Natural killer cell treated with Interleukin-12 subunit alpha and Interleukin-12 subunit beta and Interleukin-15 and Interleukin-18, amount 100 ng/mL, for 72 hours (primary cell): ENCODE data around the gene GALNS. TPM values are rescaled to one million over a fixed set of nuclear protein-coding genes. Genes with fewer than 3 reads are reported as not detected.
"Not testable (repeated sequence)": the region's sequence is repeated elsewhere in the genome, so short reads cannot be mapped to it uniquely, and the experiment has no call there.

ENCODE experiments used
- ATAC-seq, 2 donors: fragments of 150-1000 bp; cut with Tn5 transposase in 1 of 2; sonication (Bioruptor Pico), chemical (Tn5 transposase) in 1 of 2; 2 replicates each; pipeline ENCODE4 v1.10.0; 2021
- DNase-seq: peaks from one replicate; pipeline ENCODE4 v3.0.0; 2022; ENCODE audit warnings: low spot score
- H3K27ac Mint-ChIP-seq, 2 donors: 1 replicate in 1 of 2; 2 replicates in 1 of 2; pipeline ENCODE4 v1.8.0; 2022; ENCODE audit warnings: mixed read lengths in 2 of 2, mild to moderate bottlenecking in 1 of 2, moderate library complexity in 1 of 2
- H3K27me3 Mint-ChIP-seq, 2 donors: 1 replicate in 1 of 2; 2 replicates in 1 of 2; pipeline ENCODE4 v1.8.0; 2022; ENCODE audit warnings: mixed read lengths in 2 of 2
- H3K36me3 Mint-ChIP-seq: one replicate; pipeline ENCODE4 v1.8.0; 2022; ENCODE audit warnings: mixed read lengths
- H3K4me1 Mint-ChIP-seq, 2 donors: 1 replicate in 1 of 2; 2 replicates in 1 of 2; pipeline ENCODE4 v1.8.0; 2022; ENCODE audit warnings: low read depth in 2 of 2, mixed read lengths in 2 of 2, mild to moderate bottlenecking in 1 of 2
- H3K4me3 Mint-ChIP-seq: one replicate; pipeline ENCODE4 v1.8.0; 2022; ENCODE audit warnings: mixed read lengths
- H3K9me3 Mint-ChIP-seq: 2 replicates; pipeline ENCODE4 v1.8.0; 2022; ENCODE audit warnings: mixed read lengths
- total RNA-seq, 2 donors: library from RNA; stranded (reverse); gene quantifications; one replicate each; pipeline ENCODE4 v1.2.3, GENCODE V29; 2022

The GALNS gene
- total RNA-seq, 2 donors from 2014 or later: 27.3 to 46.3 TPM

DNA sequence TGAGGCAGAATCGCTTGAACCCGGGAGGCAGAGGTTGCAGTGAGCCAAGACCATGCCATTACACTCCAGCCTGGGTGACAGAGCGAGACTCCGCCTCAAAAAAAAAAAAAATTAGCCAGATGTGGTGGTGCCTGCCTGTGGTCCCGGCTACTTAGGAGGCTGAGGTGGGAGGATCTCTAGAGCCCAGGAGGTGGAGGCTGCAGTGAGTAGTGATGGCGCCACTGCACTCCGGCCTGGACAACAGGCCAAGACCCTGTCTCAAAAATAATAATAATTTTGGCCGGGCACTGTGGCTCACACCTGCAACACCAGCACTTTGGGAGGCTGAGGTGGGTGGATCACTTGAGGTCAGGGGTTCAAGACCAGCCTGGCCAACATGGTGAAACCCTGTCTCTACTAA lies 68.0 kb downstream of the GALNS start:
- H3K4me1 Mint-ChIP-seq: peaks cover 12 to 21% of the 10 kb centered on the region in 2 donors
- not testable (repeated sequence) for ATAC-seq, H3K27ac Mint-ChIP-seq, DNase-seq, H3K27me3 Mint-ChIP-seq, H3K9me3 Mint-ChIP-seq, H3K36me3 Mint-ChIP-seq, H3K4me3 Mint-ChIP-seq

DNA sequence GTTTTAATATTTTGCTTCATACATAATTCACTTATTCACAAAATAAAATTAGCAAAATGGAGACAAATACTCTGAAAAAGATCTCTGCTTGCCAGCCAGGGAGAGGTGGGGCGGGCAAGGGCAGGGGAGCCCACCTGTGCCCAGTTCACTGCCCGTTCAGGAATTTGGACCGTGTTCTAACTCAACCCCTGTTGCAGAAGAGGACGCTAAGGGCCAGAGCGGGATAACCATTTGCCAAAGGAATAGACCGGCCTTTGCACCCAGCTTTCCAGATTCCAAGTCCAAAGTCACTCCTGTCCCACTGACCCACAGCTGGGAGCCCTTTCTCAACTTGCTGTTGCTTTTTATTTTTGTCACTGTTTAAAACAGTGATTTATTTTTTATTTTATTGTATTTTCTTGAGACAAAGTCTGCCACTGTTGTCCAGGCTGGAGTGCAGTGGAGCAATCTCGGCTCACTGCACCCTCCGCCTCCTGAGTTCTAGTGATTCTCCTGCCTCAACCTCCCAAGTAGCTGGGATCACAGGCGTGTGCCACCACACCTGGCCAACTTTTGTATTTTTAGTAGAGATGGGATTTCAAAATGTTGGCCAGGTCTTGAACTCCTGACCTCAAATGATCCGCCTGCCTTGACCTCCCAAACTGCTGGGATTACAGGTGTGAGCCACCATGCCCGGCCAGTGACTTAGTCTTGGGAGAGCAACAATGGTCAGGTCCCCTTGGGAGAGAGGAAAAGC lies 69.0 kb downstream of the GALNS start:
- Mint-ChIP-seq H3K9me3 (no peaks in the 10 kb centered on the region), H3K27ac (no peak overlapping the region), H3K36me3 (no peaks in the 10 kb centered on the region), H3K27me3 (no peaks in the 10 kb centered on the region), H3K4me1 (peaks cover 22 to 26% of the 10 kb centered on the region in 2 donors), H3K4me3 (no peak overlapping the region)
- DNase-seq (no peak), ATAC-seq (no peak)

DNA sequence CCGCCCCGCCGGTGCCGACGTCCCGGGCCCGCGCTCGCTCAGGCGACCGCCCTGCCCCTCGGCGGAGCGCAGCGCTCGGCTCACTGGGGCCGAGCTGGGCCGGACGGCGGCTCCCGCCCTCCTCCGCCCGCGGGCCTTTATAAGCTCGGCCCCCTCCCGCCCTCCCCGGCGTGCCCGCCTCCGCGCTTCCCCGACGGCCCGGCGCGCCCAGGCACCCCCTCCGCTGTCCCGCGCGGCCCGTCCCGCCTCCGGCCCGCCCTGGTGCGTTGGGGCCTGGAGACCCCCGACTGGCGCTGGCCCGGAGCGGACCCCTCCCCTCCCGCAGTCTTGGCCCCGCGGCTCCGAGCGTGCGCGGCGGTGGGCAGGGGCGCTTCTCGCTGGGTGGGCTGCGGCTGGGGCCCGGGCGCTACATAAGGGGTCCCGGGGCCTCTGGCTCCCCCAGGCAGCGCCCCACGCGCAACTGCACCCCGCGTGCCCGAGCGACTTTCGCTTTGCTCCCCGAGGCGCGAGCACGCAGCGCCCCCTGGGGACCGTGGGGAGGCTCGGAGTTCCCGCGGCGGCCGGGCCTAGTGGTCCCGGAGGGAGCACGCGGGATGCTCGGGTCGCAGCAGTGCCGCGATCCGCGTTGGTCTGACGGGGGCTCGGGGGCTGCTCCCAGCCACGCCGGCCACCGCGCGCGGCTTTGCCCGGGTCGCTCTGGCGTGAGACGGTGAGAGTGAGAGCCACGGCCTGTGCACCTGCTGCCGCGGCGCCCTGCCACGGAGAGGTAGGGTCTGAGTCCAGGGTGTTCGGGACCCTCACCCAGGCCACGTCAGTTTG lies 71.4 kb downstream of the GALNS start, which contains the start of gene PIEZO1:
PIEZO1 (minus strand) TSS at position 115 of the 819 bp plus-strand sequence. CDS start 256 bp downstream, outside the sequence.
- Mint-ChIP-seq H3K27ac (peak within 1 kb of the TSS; percentile 87 to 94), H3K9me3 (no peaks in the 10 kb centered on the region), H3K36me3 (no peaks in the 10 kb centered on the region), H3K27me3 (no peaks in the 10 kb centered on the region), H3K4me1 (peaks cover 42 to 43% of the 10 kb centered on the region in 2 donors), H3K4me3 (peak within 1 kb of the TSS; percentile 81)
- ATAC-seq (peak; percentile 62 to 80), DNase-seq (peak; percentile 83)

DNA sequence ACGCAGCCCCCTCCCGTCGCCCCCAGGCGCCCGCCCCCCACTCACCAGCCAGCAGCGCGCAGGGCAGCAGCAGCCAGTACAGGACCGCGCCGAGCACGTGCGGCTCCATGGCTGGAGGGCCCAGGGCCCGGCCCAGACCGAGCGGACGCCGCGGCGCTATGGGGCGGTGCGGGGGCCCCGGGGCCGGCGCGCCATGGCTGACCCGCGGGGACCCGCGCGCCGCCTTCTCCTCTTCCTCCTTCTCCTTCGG lies 72.0 kb downstream of the GALNS start:
- H3K9me3 Mint-ChIP-seq: no peaks in the 10 kb centered on the region
- no peaks in the 10 kb centered on the region for H3K27me3 Mint-ChIP-seq
- H3K27ac Mint-ChIP-seq: no peak overlapping the region
- no peak for DNase-seq
- no peak overlapping the region for H3K4me3 Mint-ChIP-seq
- ATAC-seq: peak; percentile 39 to 66
- H3K36me3 Mint-ChIP-seq: no peaks in the 10 kb centered on the region
- peaks cover 42 to 44% of the 10 kb centered on the region in 2 donors for H3K4me1 Mint-ChIP-seq

DNA sequence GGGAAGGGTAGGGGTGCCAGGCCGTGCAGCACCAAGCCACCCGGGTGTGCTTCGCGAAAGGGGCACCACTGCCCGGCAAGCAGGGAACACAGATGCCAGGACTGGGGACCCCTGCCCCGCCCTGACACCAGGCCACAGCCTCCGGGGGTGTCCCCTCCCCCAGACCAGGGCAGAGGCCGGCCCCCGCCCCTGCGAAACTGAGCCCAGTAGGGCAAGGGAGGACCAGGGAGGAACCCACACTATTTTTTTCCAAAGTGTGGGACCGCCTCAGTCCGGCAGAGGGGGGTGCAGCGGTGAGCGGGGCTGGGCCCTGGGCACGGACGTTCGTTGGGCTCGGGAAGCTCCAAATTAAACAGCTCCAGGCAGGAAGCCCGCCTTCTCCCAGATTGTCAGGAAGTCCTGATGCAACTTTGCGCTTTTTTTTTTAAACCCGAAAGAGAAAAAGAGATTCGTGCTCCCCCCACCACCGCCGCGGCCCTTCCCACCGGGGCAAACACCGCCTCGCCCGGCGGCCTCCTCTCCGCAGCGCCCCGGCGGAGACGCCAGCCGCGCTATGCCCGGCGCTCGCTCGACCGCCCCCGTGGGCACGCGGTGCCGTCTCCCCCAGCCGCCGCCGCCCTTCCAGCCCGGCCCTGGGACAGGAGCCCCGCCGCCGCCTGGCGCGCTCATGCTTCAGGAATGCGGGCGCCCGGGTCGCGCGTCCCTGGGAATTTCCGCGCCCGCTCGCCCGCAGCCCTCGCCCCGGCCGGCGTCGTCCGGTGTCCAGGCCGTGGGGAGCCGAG lies 72.5 kb downstream of the GALNS start:
- ATAC-seq: peak; percentile 37 to 57

DNA sequence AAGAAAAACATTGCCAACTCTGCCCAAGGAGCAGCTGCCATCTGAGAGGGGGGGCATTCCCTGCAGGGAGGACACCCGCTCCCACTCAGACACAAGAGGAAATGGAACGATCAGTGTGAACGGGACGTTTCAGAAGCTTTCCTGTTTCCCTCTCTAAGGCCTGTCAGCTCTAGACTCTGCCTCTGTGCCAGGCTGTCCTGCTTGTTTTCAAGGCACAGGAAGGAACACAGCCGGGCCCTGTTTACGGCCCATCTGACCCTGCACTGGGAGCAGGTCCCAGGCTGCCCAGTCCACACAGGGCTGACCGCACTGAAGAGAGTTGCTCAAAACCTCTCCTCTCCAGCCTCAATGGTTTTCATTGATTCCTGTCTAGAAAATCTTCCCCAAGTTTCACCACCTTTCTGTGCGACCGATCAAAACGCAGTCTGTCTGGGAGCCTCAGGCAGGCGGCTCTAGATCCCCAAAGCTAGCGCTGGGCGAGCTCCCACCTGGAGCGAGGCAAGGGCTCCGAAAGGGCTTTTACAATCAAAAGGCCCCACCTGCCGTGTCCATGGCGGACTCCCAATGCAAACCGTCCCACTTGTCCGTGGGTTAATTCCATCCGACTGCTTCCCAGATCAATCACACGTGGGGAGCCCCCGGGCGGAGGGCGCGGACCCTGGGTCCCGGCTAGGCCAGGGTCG lies 73.2 kb downstream of the GALNS start:
- no peaks in the 10 kb centered on the region for H3K36me3 Mint-ChIP-seq
- H3K9me3 Mint-ChIP-seq: no peaks in the 10 kb centered on the region
- peak overlapping the region; percentile 87 to 94 for H3K27ac Mint-ChIP-seq
- DNase-seq: no peak
- no peak for ATAC-seq
- no peaks in the 10 kb centered on the region for H3K27me3 Mint-ChIP-seq
- H3K4me1 Mint-ChIP-seq: peaks cover 40 to 41% of the 10 kb centered on the region in 2 donors
- peak overlapping the region; percentile 81 for H3K4me3 Mint-ChIP-seq

More for the DNA sequence above, 72.5 kb downstream of the GALNS start:
- H3K4me1 Mint-ChIP-seq: peaks cover 40% of the 10 kb centered on the region in 2 donors
- H3K4me3 Mint-ChIP-seq: peak overlapping the region; percentile 81
- H3K36me3 Mint-ChIP-seq: no peaks in the 10 kb centered on the region
- H3K9me3 Mint-ChIP-seq: no peaks in the 10 kb centered on the region
- peak; percentile 71 for DNase-seq
- H3K27ac Mint-ChIP-seq: peak overlapping the region; percentile 87 to 94
- H3K27me3 Mint-ChIP-seq: no peaks in the 10 kb centered on the region

DNA sequence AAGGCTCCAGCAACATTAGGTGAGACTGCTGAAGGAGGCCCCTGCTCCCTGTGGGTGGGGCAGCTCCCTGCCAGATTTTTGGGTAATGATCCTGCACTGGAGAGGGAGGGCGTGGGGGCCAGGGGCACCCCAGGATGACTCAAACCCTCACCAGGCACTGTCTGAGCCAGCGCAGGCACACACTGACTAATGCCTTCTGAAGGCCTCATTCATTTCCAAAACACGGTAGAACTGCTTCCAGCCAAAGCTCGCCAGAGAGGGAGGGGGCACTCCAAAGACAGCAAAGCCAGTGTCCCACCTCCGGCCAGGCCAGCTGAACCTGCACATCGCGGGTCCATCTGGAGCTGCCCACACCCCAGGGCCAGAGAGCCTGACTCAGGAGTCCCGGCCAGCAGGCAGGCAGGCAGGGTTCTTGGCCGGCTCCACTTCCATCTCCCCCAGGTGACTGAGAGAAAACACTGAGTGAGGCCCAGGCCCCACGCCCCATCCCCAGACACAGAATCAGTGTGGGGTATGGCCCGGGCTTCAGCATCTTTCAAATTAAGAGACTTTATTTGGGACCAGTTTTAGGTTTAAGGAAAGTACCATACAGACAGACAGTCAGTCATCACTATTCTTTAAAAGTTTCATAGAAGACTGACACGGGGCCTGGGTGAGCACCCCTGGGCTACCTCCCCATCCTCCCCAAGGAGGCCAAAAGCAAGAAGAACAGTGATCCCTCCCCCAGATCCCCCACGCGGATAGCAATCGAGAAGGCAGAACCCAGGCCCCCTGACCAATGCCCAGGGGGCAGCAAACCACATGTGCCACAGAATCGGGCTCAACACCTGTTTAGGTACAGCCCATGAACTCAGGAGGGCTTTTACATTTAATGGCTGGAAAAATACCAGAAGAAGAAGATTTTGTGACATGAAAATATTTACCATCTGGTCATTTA lies 74.0 kb downstream of the GALNS start:
- peaks cover 40 to 48% of the 10 kb centered on the region in 2 donors for H3K4me1 Mint-ChIP-seq
- no peak for DNase-seq
- peak overlapping the region; percentile 81 for H3K4me3 Mint-ChIP-seq
- peak; percentile 4 to 57 for ATAC-seq
- no peaks in the 10 kb centered on the region for H3K27me3 Mint-ChIP-seq
- H3K9me3 Mint-ChIP-seq: no peaks in the 10 kb centered on the region
- peak overlapping the region; percentile 87 to 94 for H3K27ac Mint-ChIP-seq
- no peaks in the 10 kb centered on the region for H3K36me3 Mint-ChIP-seq

DNA sequence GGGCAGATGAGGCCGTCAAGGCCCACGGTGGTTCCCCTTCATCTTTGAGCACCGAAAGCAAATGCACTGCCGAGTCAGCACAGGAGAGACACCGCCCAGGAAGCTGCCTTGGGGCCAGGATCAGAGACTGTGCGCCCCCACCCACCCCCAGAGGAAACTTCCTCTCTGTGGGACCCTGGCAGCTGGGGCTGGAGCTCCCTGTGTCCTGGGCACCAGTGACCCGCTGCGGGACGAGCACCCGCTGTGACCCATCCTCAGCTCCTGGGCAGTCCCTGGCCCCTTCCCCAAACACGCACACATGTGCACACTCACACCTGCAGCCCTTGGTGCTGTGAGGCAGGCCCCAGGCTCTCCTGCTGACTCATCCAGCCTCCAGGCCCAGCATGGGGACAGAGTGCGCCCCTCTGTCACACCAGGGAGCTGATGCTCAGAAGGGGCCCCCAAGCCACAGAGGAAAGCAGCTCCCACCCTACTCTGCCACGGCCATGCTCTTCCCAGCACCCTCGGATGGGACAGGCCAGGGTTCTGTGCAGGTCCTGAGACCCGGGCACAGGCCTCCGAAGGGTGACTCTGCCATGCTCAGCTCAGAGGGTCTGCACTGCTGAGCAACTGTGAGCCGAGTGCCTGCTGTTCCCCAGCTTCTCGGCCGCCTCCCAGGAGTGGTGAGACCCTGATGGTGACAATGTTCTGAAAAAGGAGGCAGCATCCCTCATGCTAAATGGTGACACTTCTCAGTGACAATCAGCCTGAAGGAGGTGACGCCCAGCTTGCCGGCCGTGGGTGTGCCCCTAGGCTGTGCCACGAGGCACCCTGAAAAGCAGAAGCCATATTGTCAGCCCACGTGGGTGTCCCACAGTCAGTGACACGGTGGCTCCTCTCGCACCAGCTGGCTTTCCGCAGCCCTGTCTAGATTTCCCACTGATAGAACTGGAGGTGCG lies 75.3 kb downstream of the GALNS start:
- Mint-ChIP-seq H3K27ac (peak overlapping the region; percentile 87 to 94), H3K4me1 (peaks cover 40 to 49% of the 10 kb centered on the region in 2 donors), H3K9me3 (no peaks in the 10 kb centered on the region), H3K36me3 (no peaks in the 10 kb centered on the region), H3K4me3 (peak overlapping the region; percentile 81), H3K27me3 (no peaks in the 10 kb centered on the region)
- ATAC-seq: peak; percentile 41 to 60
- no peak for DNase-seq

DNA sequence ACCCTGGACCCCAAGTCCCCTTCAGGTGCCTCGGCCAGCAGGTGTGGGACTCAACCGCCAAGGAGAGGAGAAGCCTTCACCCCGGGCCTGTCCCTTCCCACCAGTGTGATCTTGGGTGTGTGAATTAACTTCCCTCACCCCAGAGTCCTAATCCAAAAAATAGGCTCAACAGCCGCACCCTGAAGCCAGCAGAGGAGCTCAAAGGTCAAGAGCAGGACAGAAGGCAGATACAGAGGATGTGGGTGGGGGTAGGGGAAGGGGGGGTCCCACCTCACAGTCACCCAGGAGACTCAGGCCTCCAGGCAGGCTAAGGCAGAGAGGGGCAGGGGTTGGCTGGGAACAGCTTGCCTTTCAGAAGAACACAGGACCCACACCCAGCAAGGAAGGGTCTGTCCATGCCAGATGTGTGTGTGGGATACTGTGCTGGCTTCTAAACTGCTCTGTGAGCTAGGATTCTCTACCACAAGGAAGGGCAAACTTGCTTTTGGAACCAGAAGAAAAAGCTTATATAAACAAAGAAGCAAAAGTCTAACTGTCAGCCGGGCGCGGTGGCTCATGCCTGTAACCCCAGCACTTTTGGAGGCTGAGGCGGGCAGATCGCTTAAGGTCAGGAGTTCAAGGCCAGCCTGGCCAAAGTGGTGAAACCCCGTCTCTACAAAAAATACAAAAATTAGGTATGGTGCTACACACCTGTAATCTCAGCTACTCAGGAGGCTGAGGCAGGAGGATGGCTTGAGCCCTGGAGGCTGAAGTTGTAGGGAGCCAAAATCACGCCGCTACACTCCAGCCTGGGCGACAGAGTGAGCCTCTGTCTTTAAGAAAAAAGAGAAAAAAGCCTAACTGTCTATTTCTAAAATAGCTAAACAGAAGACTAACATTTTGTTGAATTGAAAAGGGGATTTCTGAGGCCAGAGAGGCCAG lies 76.3 kb downstream of the GALNS start:
- H3K27ac Mint-ChIP-seq: peak overlapping the region; percentile 87 to 94
- H3K9me3 Mint-ChIP-seq: no peaks in the 10 kb centered on the region
- H3K4me1 Mint-ChIP-seq: peaks cover 40 to 47% of the 10 kb centered on the region in 2 donors
- no peaks in the 10 kb centered on the region for H3K27me3 Mint-ChIP-seq
- peak overlapping the region; percentile 81 for H3K4me3 Mint-ChIP-seq
- no peaks in the 10 kb centered on the region for H3K36me3 Mint-ChIP-seq
- DNase-seq (no peak), ATAC-seq (no peak)

DNA sequence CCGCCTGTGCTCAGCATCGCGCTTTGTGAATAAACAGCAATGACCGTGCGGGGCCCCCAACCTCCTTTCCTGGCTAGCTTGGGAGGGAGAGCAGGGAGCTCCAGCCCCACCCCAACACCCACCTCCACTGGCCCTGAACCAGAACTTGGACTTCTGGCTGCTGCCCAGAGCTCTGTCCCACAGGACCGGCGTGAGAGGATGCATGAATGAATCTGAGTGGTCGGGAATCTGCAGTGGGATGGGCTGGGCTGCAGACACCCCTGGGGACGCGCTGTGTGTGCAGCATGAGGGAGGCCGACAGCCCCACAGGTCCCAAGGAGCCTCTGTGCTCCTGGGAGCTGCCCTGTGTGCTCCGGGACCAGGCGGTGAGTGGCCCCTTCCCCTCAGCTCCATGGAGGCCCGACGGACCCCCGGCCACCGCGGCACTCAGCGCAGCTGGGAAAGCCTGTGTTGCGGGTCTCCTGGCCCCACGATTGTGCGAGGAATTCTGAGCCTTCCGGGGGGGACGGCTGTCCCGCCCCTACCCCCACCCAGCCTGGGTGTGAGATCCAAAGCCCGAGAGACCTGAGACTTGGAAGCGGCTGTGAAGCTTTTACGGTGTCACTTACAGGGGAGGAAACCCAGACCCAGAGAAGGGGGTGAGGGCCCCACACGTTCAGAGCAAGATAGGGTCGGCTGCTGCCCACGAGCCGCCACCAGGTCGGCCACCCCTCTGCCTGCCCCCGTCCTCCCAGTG lies 77.2 kb downstream of the GALNS start:
- no peak for ATAC-seq
- Mint-ChIP-seq H3K9me3 (no peaks in the 10 kb centered on the region), H3K4me3 (peak overlapping the region; percentile 81), H3K4me1 (peaks cover 40 to 47% of the 10 kb centered on the region in 2 donors), H3K27ac (peak overlapping the region; percentile 87 to 94), H3K36me3 (no peaks in the 10 kb centered on the region), H3K27me3 (no peaks in the 10 kb centered on the region)
- DNase-seq: no peak
